ENCODE data around the gene ART4. TPM values are rescaled to one million over a fixed set of nuclear protein-coding genes. Genes with fewer than 3 reads are reported as not detected.

ART4 gene
- total RNA-seq, 1 donor from 2014 or later, result 3.5 TPM

GRCh38 chr12:14853961-14854360, 10.6 kb upstream of the ART4 start:
- Mint-ChIP-seq H3K9me3 (ENCODE audit: unreplicated experiment) (no peaks in the 10 kb centered on the region), H3K27ac (ENCODE audit: unreplicated experiment) (no peak overlapping the region), H3K27me3 (ENCODE audit: unreplicated experiment) (peaks cover 3% of the 10 kb centered on the region), H3K36me3 (ENCODE audit: low read depth, unreplicated experiment) (no peaks in the 10 kb centered on the region), H3K4me3 (ENCODE audit: unreplicated experiment) (no peak overlapping the region), H3K4me1 (ENCODE audit: unreplicated experiment) (no peaks in the 10 kb centered on the region)
- TF ChIP-seq, protein P1, sequence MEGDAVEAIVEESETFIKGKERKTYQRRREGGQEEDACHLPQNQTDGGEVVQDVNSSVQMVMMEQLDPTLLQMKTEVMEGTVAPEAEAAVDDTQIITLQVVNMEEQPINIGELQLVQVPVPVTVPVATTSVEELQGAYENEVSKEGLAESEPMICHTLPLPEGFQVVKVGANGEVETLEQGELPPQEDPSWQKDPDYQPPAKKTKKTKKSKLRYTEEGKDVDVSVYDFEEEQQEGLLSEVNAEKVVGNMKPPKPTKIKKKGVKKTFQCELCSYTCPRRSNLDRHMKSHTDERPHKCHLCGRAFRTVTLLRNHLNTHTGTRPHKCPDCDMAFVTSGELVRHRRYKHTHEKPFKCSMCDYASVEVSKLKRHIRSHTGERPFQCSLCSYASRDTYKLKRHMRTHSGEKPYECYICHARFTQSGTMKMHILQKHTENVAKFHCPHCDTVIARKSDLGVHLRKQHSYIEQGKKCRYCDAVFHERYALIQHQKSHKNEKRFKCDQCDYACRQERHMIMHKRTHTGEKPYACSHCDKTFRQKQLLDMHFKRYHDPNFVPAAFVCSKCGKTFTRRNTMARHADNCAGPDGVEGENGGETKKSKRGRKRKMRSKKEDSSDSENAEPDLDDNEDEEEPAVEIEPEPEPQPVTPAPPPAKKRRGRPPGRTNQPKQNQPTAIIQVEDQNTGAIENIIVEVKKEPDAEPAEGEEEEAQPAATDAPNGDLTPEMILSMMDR (IDR thresholded peaks at IDR 0.05; ENCODE audit: unreplicated experiment), result no peak
- no peak for DNase-seq (ENCODE audit: low spot score)

GRCh38 chr12:14852880-14853279, 9.6 kb upstream of the ART4 start:
- peaks cover 3% of the 10 kb centered on the region for H3K27me3 Mint-ChIP-seq (ENCODE audit: unreplicated experiment)
- TF ChIP-seq, protein P1 (IDR thresholded peaks at IDR 0.05; ENCODE audit: unreplicated experiment), result no peak
- H3K4me3 Mint-ChIP-seq (ENCODE audit: unreplicated experiment), result no peak overlapping the region
- no peaks in the 10 kb centered on the region for H3K36me3 Mint-ChIP-seq (ENCODE audit: low read depth, unreplicated experiment)
- DNase-seq (ENCODE audit: low spot score), result no peak
- no peaks in the 10 kb centered on the region for H3K4me1 Mint-ChIP-seq (ENCODE audit: unreplicated experiment)
- H3K9me3 Mint-ChIP-seq (ENCODE audit: unreplicated experiment), result no peaks in the 10 kb centered on the region
- H3K27ac Mint-ChIP-seq (ENCODE audit: unreplicated experiment), result no peak overlapping the region

GRCh38 chr12:14850929-14851663, 7.8 kb upstream of the ART4 start:
- H3K27me3 Mint-ChIP-seq (ENCODE audit: unreplicated experiment), result peaks cover 3% of the 10 kb centered on the region
- no peaks in the 10 kb centered on the region for H3K9me3 Mint-ChIP-seq (ENCODE audit: unreplicated experiment)
- H3K36me3 Mint-ChIP-seq (ENCODE audit: low read depth, unreplicated experiment), result no peaks in the 10 kb centered on the region
- TF ChIP-seq, protein P1 (IDR thresholded peaks at IDR 0.05; ENCODE audit: unreplicated experiment), result no peak
- H3K27ac Mint-ChIP-seq (ENCODE audit: unreplicated experiment), result no peak overlapping the region
- H3K4me1 Mint-ChIP-seq (ENCODE audit: unreplicated experiment), result peaks cover 16% of the 10 kb centered on the region
- DNase-seq (ENCODE audit: low spot score), result no peak
- no peak overlapping the region for H3K4me3 Mint-ChIP-seq (ENCODE audit: unreplicated experiment)

- Mint-ChIP-seq H3K4me3 (ENCODE audit: unreplicated experiment) (no peak overlapping the region), H3K9me3 (ENCODE audit: unreplicated experiment) (no peaks in the 10 kb centered on the region), H3K36me3 (ENCODE audit: low read depth, unreplicated experiment) (no peaks in the 10 kb centered on the region), H3K4me1 (ENCODE audit: unreplicated experiment) (peaks cover 19% of the 10 kb centered on the region), H3K27me3 (ENCODE audit: unreplicated experiment) (peaks cover 3% of the 10 kb centered on the region), H3K27ac (ENCODE audit: unreplicated experiment) (no peak overlapping the region)
- DNase-seq (ENCODE audit: low spot score), result no peak
- TF ChIP-seq, protein P1 (IDR thresholded peaks at IDR 0.05; ENCODE audit: unreplicated experiment), result no peak
Observed at GRCh38 chr12:14849661-14850060, 6.3 kb upstream of the ART4 start.

DNA sequence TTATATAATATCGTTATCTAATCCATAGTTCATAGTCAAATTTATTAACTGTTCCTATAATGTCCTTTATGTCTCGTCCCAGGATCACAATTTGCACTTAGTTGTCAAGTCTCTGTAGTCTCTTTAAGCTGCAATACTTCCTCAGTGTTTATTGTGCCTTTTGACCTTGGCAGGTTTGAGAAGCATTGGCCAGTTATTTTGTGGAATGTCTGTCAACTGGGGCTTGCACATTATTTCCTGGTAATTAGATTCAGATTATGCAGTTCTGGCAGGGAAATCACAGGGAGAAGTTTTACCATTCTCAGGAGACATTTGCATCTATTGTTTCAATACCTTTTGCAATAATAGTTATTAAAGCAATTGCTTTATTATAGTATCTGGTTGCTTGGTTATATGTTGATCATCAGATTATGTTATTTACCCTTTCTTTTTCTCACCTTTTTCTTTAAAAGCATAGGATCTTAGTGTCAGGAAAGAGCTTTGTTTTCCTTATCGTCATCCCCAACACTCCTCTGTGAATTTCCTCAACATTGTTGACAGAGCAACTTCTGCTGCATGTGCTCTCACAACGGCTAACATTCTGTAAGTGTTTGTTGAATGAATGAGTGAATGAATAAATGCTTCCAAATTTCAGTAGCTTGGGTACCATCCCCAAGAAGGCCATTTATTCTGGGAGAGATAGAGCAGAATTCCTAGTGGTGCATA, 3.7 kb upstream of the ART4 start:
- no peaks in the 10 kb centered on the region for H3K36me3 Mint-ChIP-seq (ENCODE audit: low read depth, unreplicated experiment)
- H3K4me1 Mint-ChIP-seq (ENCODE audit: unreplicated experiment), result peaks cover 30% of the 10 kb centered on the region
- no peak overlapping the region for H3K27ac Mint-ChIP-seq (ENCODE audit: unreplicated experiment)
- H3K9me3 Mint-ChIP-seq (ENCODE audit: unreplicated experiment), result no peaks in the 10 kb centered on the region
- no peak overlapping the region for H3K4me3 Mint-ChIP-seq (ENCODE audit: unreplicated experiment)
- TF ChIP-seq, protein P1 (IDR thresholded peaks at IDR 0.05; ENCODE audit: unreplicated experiment), result no peak
- no peak for DNase-seq (ENCODE audit: low spot score)
- no peaks in the 10 kb centered on the region for H3K27me3 Mint-ChIP-seq (ENCODE audit: unreplicated experiment)
